ENCODE measurements around the gene POC1A. TPM values are rescaled to one million over a fixed set of nuclear protein-coding genes. Genes with fewer than 3 reads are reported as not detected.

Gene POC1A
- total and polyA plus RNA-seq, 9 of the 15 experiments (the other 6 are each of a cell fraction or from before 2014, with no cell fraction given), result 7.2 to 17.5 (median 12.1) TPM

- TF ChIP-seq ATF3 (IDR thresholded peaks at IDR 0.05) (peak; percentile 77), ATF3 (CRISPR knock-in tag; conservative IDR thresholded peaks at IDR 0.05) (no peak), TEAD1 (CRISPR knock-in tag; IDR thresholded peaks at IDR 0.05) (peak; percentile 84 to 100), TFAP4 (CRISPR knock-in tag; IDR thresholded peaks at IDR 0.05; ENCODE audit: borderline replicate concordance) (peak; percentile 83), HDAC1 (IDR thresholded peaks at IDR 0.05) (peak in 1 of 2 experiments; percentile 88; a peak in 2 of 4 replicates), MYNN (IDR thresholded peaks at IDR 0.05) (0 out of 2 replicates have a peak, but pooled peaks have one; percentile 52), MYNN (CRISPR knock-in tag; IDR thresholded peaks at IDR 0.05) (no peak), ETV1 (tag; conservative IDR thresholded peaks at IDR 0.05; ENCODE audit: low read depth) (peak; percentile 67), MXD1 (CRISPR knock-in tag; IDR thresholded peaks at IDR 0.05; ENCODE audit: borderline replicate concordance, poor library complexity, severe bottlenecking) (peak; percentile 72), FOXP1 (CRISPR knock-in tag; IDR thresholded peaks at IDR 0.05) (peak; percentile 76; the same call in 1 of the 2 replicates), ZNF551 (CRISPR knock-in tag; IDR thresholded peaks at IDR 0.05) (no peak), SP1 (CRISPR knock-in tag; IDR thresholded peaks at IDR 0.05) (peak; percentile 86), ZNF12 (CRISPR knock-in tag; IDR thresholded peaks at IDR 0.05) (no peak), ZNF75A (CRISPR knock-in tag; IDR thresholded peaks at IDR 0.05) (no peak), FOXM1 (IDR thresholded peaks at IDR 0.05; ENCODE audit: low read depth) (peak; percentile 92), FOXM1 (CRISPR knock-in tag; IDR thresholded peaks at IDR 0.05; ENCODE audit: low read depth) (no peak), POLR2H (tag; IDR thresholded peaks at IDR 0.05; ENCODE audit: low read depth) (0 out of 2 replicates have a peak, but pooled peaks have one; percentile 54), NR2C2 (CRISPR knock-in tag; IDR thresholded peaks at IDR 0.05) (no peak), NR2C2 (tag; IDR thresholded peaks at IDR 0.05) (peak; percentile 61; the same call in 1 of the 2 replicates), E2F6 (IDR thresholded peaks at IDR 0.05; ENCODE audit: borderline replicate concordance in 1 of 2, extremely low read depth in 1 of 2, insufficient read depth in 1 of 2, insufficient read length in 1 of 2, low read depth in 1 of 2, low read length in 1 of 2, poor library complexity in 1 of 2, severe bottlenecking in 1 of 2) (peak; percentile 45 to 72), ASH1L (IDR thresholded peaks at IDR 0.05; ENCODE audit: borderline replicate concordance, low read depth, partially characterized antibody) (peak; percentile 45), ZNF589 (CRISPR knock-in tag; IDR thresholded peaks at IDR 0.05; ENCODE audit: low read depth) (peak; percentile 57; the same call in 1 of the 2 replicates), CTBP1 (IDR thresholded peaks at IDR 0.05; ENCODE audit: borderline replicate concordance) (peak; percentile 88), KLF13 (tag; IDR thresholded peaks at IDR 0.05; ENCODE audit: borderline replicate concordance, low read depth) (peak; percentile 71; the same call in 1 of the 2 replicates)
These were observed at the start of gene POC1A (continued) for GRCh38 chr3:52154135-52155094.

Data from K562 (cell line).